Suprapubic skin (tissue), 4 donors: ENCODE data around the gene TBC1D13.

Source experiments
- EP300 ChIP-seq: sonication (generic); formaldehyde crosslinking; IDR thresholded peaks from one replicate; pipeline ENCODE4 v1.6.1; 2017; ENCODE audit warnings: antibody characterized with exemption
- POLR2AphosphoS5 ChIP-seq, 3 donors: sonication (generic); formaldehyde crosslinking; IDR thresholded peaks; one replicate each; pipeline ENCODE4 v1.6.1; 2017; ENCODE audit warnings: antibody characterized with exemption in 3 of 3
- TF ChIP-seq, protein P1 (sequence below), 2 donors: fragments of 200-600 bp in 1 of 2; fragments of 450-650 bp in 1 of 2; sonication (generic) in 1 of 2; IDR thresholded peaks; one replicate each; pipeline ENCODE4 v1.5.1; 2016 to 2019; ENCODE audit warnings: antibody characterized with exemption in 2 of 2, mild to moderate bottlenecking in 1 of 2, moderate library complexity in 1 of 2

DNA sequence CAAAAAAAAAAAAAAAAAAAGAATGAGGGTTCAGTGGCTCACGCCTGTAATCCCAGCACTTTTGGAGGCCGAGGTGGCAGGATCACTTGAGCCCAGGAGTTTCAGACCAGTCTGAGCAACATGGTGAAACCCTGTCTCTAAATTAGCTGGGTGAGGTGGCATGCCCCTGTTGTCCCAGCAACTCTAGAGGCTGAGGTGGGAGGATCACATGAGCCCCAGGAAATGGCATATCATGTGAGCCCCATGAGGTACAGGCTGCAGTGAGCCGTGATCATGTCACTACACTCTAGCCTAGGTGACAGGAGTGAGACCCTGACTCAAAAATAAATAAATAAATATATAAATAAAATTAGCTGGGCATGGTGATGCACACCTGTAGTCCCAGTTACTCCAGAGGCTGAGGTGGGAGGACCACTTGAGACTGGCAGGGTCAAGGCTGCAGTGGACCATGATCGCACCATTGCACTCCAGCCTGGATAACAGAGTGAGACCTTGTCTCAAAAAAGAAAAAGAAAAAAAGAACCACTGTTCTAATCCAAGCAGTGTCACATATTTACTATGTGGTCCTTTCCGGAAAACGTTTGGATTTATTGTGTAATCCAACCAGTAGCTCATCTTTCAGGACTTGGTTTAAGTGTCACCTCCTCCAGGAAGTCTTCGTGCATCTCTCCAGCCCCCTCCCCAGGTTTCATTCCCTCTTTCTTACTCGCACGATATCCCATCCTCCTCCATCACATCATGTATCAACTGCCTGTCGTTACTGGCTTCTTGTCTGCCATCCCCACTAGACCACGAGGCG, 54.8 kb downstream of the TBC1D13 start:
- no peak for TF ChIP-seq EP300
- TF ChIP-seq, protein P1, sequence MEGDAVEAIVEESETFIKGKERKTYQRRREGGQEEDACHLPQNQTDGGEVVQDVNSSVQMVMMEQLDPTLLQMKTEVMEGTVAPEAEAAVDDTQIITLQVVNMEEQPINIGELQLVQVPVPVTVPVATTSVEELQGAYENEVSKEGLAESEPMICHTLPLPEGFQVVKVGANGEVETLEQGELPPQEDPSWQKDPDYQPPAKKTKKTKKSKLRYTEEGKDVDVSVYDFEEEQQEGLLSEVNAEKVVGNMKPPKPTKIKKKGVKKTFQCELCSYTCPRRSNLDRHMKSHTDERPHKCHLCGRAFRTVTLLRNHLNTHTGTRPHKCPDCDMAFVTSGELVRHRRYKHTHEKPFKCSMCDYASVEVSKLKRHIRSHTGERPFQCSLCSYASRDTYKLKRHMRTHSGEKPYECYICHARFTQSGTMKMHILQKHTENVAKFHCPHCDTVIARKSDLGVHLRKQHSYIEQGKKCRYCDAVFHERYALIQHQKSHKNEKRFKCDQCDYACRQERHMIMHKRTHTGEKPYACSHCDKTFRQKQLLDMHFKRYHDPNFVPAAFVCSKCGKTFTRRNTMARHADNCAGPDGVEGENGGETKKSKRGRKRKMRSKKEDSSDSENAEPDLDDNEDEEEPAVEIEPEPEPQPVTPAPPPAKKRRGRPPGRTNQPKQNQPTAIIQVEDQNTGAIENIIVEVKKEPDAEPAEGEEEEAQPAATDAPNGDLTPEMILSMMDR (IDR thresholded peaks at IDR 0.05), result no peak
- no peak for TF ChIP-seq POLR2AphosphoS5 (IDR thresholded peaks at IDR 0.05)
